K562 (cell line): ENCODE data around the gene CGGBP1. TPM values are rescaled to one million over a fixed set of nuclear protein-coding genes. Genes with fewer than 3 reads are reported as not detected.

Source experiments
- DMBX1 ChIP-seq: fragments of 250-450 bp; sonication (Bioruptor Pico); IDR thresholded peaks from 2 replicates; pipeline ENCODE4 v1.8.0; 2022; ENCODE audit warnings: inconsistent platforms, mild to moderate bottlenecking, moderate library complexity, borderline replicate concordance
- ELK1 ChIP-seq: sonication (generic); formaldehyde crosslinking; IDR thresholded peaks from 2 replicates; pipeline ENCODE4 v1.8.1; 2022; ENCODE audit warnings: missing genetic modification reagents
- GTF2F1 ChIP-seq: IDR thresholded peaks from 2 replicates; pipeline ENCODE4 v1.6.1; 2011; ENCODE audit warnings: low read depth, low read length, improper control_type of control experiment
- HMG20B ChIP-seq: fragments of 250-450 bp; sonication (Bioruptor Pico); IDR thresholded peaks from 2 replicates; pipeline ENCODE4 v1.5.0; 2021; ENCODE audit warnings: mild to moderate bottlenecking
- MTF1 ChIP-seq: fragments of 250-450 bp; sonication (Bioruptor Pico); IDR thresholded peaks from 2 replicates; pipeline ENCODE4 v1.9.0; 2021; ENCODE audit warnings: moderate library complexity, mild to moderate bottlenecking, inconsistent platforms, borderline replicate concordance
- SETDB1 ChIP-seq: IDR thresholded peaks from one replicate; pipeline ENCODE4 v1.6.1; 2012; ENCODE audit warnings: low read length, control low read depth, inconsistent platforms
- SMAD3 ChIP-seq: fragments of 450-650 bp; formaldehyde crosslinking; conservative IDR thresholded peaks from 2 replicates; pipeline ENCODE4 v1.4.0; 2020; ENCODE audit warnings: mild to moderate bottlenecking
- SMARCE1 ChIP-seq: fragments of 450-650 bp; IDR thresholded peaks from 2 replicates; pipeline ENCODE4 v1.7.1; 2016; ENCODE audit warnings: mild to moderate bottlenecking
- SREBF1 ChIP-seq: fragments of 150-350 bp; IDR thresholded peaks from 2 replicates; pipeline ENCODE4 v1.6.1; 2014; ENCODE audit warnings: antibody characterized with exemption, low read depth, low read length, borderline replicate concordance
- STAT5B ChIP-seq: fragments of 250-450 bp; sonication (Bioruptor Pico); IDR thresholded peaks from 2 replicates; pipeline ENCODE4 v1.8.0; 2021; ENCODE audit warnings: mild to moderate bottlenecking, inconsistent platforms
- ZNF217 ChIP-seq: sonication (generic); formaldehyde crosslinking; IDR thresholded peaks from 2 replicates; pipeline ENCODE4 v1.8.0; 2022; ENCODE audit warnings: mild to moderate bottlenecking, missing genetic modification reagents
- polyA plus RNA-seq, 8 experiments: library from polyadenylated mRNA; depleted of rRNA in 4 of 8; stranded (reverse) in 5 of 8; unstranded in 3 of 8; fragments of >200 nt; fragmentation: Nextera tagmentation in 2 of 8; fragmentation: Illumina TruSeq in 1 of 8; extraction: Ambion mirVana in 2 of 8; extraction: Trizol in 1 of 8; gene quantifications; 2 replicates each; pipeline versions ENCODE4 v1.2.1 to v1.2.3, GENCODE V29; 2011 to 2014; ENCODE audit warnings: inconsistent platforms in 1 of 8, missing spikeins in 1 of 8
- total RNA-seq, 7 experiments: library from RNA; depleted of rRNA in 6 of 7; stranded (reverse); fragments of >200 nt in 6 of 7; fragmentation: Illumina TruSeq in 2 of 7; extraction: Trizol in 2 of 7; gene quantifications; 2 replicates each; pipeline versions ENCODE4 v1.2.1 to v1.2.3, GENCODE V29; 2011 to 2021; ENCODE audit warnings: low replicate concordance in 1 of 7
- TF ChIP-seq, protein P1 (sequence below), 2 experiments: fragments of 450-650 bp in 1 of 2; sonication (generic) in 1 of 2; formaldehyde crosslinking in 1 of 2; IDR thresholded peaks; 2 replicates each; pipeline versions ENCODE4 v1.7.1 to v1.9.0; 2016 to 2022; ENCODE audit warnings: inconsistent platforms in 1 of 2, mild to moderate bottlenecking in 1 of 2, missing genetic modification reagents in 1 of 2
- TF ChIP-seq, protein P2 (sequence below): fragments of 250-450 bp; sonication (Bioruptor Pico); IDR thresholded peaks from 2 replicates; pipeline ENCODE4 v1.8.0; 2022; ENCODE audit warnings: inconsistent platforms, mild to moderate bottlenecking, moderate library complexity, borderline replicate concordance
- TF ChIP-seq, protein P3 (sequence below): fragments of 450-650 bp; IDR thresholded peaks from 2 replicates; pipeline ENCODE4 v1.6.1; 2017; ENCODE audit warnings: antibody characterized with exemption

The CGGBP1 gene
- total and polyA plus RNA-seq, 9 of the 15 experiments (the other 6 are each of a cell fraction or from before 2014, with no cell fraction given) = 14.4 to 47.8 (median 37.8) TPM

DNA sequence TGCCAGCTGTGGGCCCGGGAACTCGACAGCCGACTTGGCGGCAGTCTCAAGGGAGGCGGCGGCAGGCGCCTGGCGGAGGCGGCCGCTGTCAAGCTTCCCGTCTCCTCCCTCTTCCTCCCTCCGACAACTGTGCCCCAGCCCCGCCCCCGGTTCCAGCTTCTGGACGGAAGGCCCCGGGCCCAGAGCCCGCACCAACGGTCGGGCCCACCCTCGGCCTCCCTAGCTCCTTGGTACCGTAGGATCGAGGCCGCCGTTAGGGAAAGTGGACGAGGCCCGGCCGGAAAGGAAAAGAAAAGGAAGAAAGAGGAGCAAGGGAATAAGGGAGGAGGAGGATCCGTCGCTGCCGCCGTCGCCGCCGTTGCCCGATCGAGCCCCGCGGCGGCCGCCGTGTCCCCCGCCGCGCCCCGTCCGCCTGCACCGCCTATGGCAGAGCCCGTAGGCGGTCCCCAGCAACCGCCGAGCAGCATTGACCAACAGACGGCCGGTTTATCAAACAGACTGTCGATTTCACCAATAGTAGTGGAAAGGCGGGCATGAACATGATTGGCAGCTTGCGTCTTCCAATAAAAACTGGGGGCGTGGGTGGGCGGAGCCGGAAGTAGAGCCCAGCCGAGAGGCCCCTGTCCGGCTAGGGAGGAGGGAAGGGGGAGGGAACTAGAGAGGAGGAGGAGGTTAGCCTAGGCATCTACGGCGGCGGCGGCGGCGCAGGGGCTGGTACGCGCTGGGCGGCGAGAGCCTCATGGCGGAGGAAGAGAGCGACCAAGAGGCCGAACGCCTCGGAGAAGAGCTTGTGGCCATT is at the start of gene CGGBP1, which contains the start of gene ZNF654 (continued):
- TF ChIP-seq, protein P1, sequence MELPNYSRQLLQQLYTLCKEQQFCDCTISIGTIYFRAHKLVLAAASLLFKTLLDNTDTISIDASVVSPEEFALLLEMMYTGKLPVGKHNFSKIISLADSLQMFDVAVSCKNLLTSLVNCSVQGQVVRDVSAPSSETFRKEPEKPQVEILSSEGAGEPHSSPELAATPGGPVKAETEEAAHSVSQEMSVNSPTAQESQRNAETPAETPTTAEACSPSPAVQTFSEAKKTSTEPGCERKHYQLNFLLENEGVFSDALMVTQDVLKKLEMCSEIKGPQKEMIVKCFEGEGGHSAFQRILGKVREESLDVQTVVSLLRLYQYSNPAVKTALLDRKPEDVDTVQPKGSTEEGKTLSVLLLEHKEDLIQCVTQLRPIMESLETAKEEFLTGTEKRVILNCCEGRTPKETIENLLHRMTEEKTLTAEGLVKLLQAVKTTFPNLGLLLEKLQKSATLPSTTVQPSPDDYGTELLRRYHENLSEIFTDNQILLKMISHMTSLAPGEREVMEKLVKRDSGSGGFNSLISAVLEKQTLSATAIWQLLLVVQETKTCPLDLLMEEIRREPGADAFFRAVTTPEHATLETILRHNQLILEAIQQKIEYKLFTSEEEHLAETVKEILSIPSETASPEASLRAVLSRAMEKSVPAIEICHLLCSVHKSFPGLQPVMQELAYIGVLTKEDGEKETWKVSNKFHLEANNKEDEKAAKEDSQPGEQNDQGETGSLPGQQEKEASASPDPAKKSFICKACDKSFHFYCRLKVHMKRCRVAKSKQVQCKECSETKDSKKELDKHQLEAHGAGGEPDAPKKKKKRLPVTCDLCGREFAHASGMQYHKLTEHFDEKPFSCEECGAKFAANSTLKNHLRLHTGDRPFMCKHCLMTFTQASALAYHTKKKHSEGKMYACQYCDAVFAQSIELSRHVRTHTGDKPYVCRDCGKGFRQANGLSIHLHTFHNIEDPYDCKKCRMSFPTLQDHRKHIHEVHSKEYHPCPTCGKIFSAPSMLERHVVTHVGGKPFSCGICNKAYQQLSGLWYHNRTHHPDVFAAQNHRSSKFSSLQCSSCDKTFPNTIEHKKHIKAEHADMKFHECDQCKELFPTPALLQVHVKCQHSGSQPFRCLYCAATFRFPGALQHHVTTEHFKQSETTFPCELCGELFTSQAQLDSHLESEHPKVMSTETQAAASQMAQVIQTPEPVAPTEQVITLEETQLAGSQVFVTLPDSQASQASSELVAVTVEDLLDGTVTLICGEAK (IDR thresholded peaks at IDR 0.05) = peak; percentile 92
- TF ChIP-seq, protein P1 (CRISPR knock-in tag; IDR thresholded peaks at IDR 0.05) = no peak
- TF ChIP-seq GTF2F1 (no peak), STAT5B (CRISPR knock-in tag) (no peak), MTF1 (CRISPR knock-in tag) (no peak), HMG20B (CRISPR knock-in tag) (no peak), ZNF217 (CRISPR knock-in tag) (no peak), SETDB1 (no peak), DMBX1 (CRISPR knock-in tag) (no peak), SMARCE1 (no peak), SMAD3 (CRISPR knock-in tag) (no peak), SREBF1 (no peak), ELK1 (CRISPR knock-in tag) (no peak)
- TF ChIP-seq, protein P2, sequence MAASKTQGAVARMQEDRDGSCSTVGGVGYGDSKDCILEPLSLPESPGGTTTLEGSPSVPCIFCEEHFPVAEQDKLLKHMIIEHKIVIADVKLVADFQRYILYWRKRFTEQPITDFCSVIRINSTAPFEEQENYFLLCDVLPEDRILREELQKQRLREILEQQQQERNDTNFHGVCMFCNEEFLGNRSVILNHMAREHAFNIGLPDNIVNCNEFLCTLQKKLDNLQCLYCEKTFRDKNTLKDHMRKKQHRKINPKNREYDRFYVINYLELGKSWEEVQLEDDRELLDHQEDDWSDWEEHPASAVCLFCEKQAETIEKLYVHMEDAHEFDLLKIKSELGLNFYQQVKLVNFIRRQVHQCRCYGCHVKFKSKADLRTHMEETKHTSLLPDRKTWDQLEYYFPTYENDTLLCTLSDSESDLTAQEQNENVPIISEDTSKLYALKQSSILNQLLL (CRISPR knock-in tag) = no peak
- TF ChIP-seq, protein P3, sequence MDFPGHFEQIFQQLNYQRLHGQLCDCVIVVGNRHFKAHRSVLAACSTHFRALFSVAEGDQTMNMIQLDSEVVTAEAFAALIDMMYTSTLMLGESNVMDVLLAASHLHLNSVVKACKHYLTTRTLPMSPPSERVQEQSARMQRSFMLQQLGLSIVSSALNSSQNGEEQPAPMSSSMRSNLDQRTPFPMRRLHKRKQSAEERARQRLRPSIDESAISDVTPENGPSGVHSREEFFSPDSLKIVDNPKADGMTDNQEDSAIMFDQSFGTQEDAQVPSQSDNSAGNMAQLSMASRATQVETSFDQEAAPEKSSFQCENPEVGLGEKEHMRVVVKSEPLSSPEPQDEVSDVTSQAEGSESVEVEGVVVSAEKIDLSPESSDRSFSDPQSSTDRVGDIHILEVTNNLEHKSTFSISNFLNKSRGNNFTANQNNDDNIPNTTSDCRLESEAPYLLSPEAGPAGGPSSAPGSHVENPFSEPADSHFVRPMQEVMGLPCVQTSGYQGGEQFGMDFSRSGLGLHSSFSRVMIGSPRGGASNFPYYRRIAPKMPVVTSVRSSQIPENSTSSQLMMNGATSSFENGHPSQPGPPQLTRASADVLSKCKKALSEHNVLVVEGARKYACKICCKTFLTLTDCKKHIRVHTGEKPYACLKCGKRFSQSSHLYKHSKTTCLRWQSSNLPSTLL = no peak
